Measurements from ENCODE around the gene MS4A12. TPM values are rescaled to one million over a fixed set of nuclear protein-coding genes. Genes with fewer than 3 reads are reported as not detected.
"Not testable (repeated sequence)": the region's sequence is repeated elsewhere in the genome, so short reads cannot be mapped to it uniquely, and the experiment has no call there.

MS4A12 gene
- total RNA-seq, result not detected

DNA sequence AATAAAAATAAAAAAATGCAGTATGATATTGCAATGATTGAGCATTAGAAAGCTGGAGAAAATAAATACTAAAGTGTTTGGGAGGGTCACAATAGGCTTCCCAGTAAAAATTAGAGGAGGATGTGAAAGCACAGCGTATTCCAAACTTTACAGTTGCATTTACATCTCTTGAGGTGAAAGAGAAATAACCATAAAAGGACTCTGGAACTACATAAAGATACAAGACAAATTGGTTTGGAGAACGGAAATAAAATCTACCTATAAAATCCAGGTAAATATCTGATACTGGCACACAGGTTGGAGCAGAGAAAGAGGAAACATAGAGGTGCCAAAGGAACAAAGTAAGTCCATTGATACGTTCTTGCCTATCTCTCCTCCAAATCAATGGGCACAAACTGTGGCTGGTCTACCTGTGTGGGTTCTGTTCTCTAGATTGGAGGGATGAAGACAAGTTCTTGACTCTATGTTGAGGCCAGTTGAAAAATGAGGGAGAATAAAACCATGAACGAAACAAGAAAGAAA, at the start of gene MS4A12:
TSS of gene MS4A12 (plus strand) at position 291 of the 522 bp plus-strand sequence. CDS start 4,541 bp downstream, outside the sequence.
- Mint-ChIP-seq H3K36me3 (ENCODE audit: low read depth) (no peaks in the 10 kb centered on the region), H3K9me3 (no peaks in the 10 kb centered on the region), H3K27ac (no peak within 1 kb of the TSS), H3K27me3 (peaks cover 34% of the 10 kb centered on the region), H3K4me3 (no peak within 1 kb of the TSS), H3K4me1 (no peaks in the 10 kb centered on the region)
- ChIA-PET POLR2A (no interaction called here), CTCF (no interaction called here)
- no peak for DNase-seq

DNA sequence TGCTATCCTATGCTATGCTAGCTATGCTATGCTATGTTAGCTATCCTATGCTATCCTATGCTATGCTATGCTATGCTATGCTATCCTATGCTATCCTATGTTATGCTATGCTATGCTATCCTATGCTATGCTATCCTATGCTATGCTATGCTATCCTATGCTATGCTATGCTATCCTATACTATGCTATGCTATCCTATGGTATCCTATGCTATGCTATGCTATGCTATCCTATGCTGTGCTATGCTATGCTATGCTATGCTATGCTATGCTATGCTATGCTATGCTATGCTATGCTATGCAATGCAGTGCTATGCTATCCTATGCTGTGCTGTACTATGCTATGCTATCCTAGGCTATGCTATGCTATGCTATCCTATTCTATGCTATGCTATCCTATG, 45.5 kb upstream of the MS4A12 start:
- CTCF ChIA-PET, result no interaction called here
- Mint-ChIP-seq H3K9me3 (no peaks in the 10 kb centered on the region), H3K27me3 (no peaks in the 10 kb centered on the region), H3K36me3 (ENCODE audit: low read depth) (no peaks in the 10 kb centered on the region), H3K4me1 (peaks cover 20% of the 10 kb centered on the region), H3K4me3 (no peak overlapping the region), H3K27ac (no peak overlapping the region)
- no peak for DNase-seq
- POLR2A ChIA-PET, result no interaction called here

DNA sequence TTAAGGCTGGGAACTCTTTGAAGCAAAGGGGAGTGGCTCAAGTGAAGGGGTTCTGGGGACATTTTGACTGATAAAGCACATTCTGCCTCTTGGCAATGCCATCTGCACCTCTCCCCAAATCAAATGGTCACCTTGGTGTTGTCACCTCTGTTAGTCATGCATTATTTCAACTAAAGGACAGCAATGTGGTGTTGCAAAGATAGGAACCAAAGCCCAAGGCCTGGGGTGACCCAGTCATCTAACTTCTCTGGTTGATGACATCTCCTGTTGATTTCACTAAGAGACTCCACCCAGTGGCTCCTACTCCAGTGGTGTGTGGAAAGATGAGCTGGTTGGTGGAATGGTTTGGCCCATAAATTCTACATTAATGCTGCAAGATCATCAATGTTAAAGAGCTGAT, 44.7 kb upstream of the MS4A12 start:
- Mint-ChIP-seq H3K36me3 (ENCODE audit: low read depth) (no peaks in the 10 kb centered on the region), H3K9me3 (no peaks in the 10 kb centered on the region), H3K4me3 (no peak overlapping the region), H3K27ac (no peak overlapping the region), H3K27me3 (no peaks in the 10 kb centered on the region), H3K4me1 (peaks cover 20% of the 10 kb centered on the region)
- ChIA-PET CTCF (interaction anchor here (1.0 kb wide), 1 partner anchor 11 kb away, joined by 4 read pairs; no protein-coding TSS in a partner anchor), POLR2A (no interaction called here)
- DNase-seq, result no peak

- POLR2A ChIA-PET; H3K4me3 Mint-ChIP-seq; H3K36me3 Mint-ChIP-seq (ENCODE audit: low read depth); H3K27ac Mint-ChIP-seq; DNase-seq; H3K9me3 Mint-ChIP-seq; H3K27me3 Mint-ChIP-seq; CTCF ChIA-PET: not testable (repeated sequence)
- H3K4me1 Mint-ChIP-seq, result peaks cover 14% of the 10 kb centered on the region
Measured at GRCh38 chr11:60451185-60451584, 41.4 kb upstream of the MS4A12 start.

GRCh38 chr11:60454212-60454611, 38.4 kb upstream of the MS4A12 start:
- no peak for DNase-seq
- H3K27ac Mint-ChIP-seq, result no peak overlapping the region
- H3K4me1 Mint-ChIP-seq, result no peaks in the 10 kb centered on the region
- H3K4me3 Mint-ChIP-seq, result no peak overlapping the region
- CTCF ChIA-PET, result no interaction called here
- H3K9me3 Mint-ChIP-seq, result no peaks in the 10 kb centered on the region
- no peaks in the 10 kb centered on the region for H3K36me3 Mint-ChIP-seq (ENCODE audit: low read depth)
- POLR2A ChIA-PET, result no interaction called here
- H3K27me3 Mint-ChIP-seq, result peaks cover 7% of the 10 kb centered on the region

DNA sequence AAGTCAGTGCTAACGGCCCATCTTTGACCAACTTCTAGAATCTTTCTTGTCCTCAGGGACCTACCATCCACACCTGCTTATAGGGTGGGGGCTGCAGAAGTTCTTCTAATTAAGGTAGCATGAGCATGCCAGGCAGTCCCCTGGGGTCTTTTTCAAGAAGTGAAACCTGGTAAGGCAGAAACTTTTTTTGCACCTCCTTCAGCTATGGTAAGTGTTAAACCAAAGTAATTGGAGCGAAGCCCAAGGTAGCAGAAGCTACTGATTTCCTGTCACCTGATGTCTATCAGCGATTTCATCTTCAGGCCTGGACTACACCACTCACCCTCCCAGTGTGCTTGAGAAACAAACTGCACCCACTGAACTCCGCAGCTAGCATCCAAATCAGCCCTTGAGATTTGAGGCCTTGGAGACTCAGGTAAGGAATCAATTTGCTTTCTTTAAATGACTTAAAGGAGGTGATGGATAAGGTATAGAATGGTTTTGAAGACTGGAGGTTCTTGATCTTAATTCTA, 37.0 kb upstream of the MS4A12 start, which contains the start of gene MS4A1:
TSS of gene MS4A1 (plus strand) at position 317 of the 512 bp plus-strand sequence. CDS start 6,528 bp downstream, outside the sequence.
- H3K9me3 Mint-ChIP-seq, result no peaks in the 10 kb centered on the region
- ChIA-PET POLR2A (interaction anchor here (0.6 kb wide), 1 partner anchor 527 kb away, joined by 3 read pairs; no protein-coding TSS in a partner anchor), CTCF (interaction anchor here (1.1 kb wide), 1 partner anchor 47 kb away, joined by 3 read pairs; no protein-coding TSS in a partner anchor)
- no peaks in the 10 kb centered on the region for H3K36me3 Mint-ChIP-seq (ENCODE audit: low read depth)
- peaks cover 7% of the 10 kb centered on the region for H3K27me3 Mint-ChIP-seq
- no peak within 1 kb of the TSS for H3K4me3 Mint-ChIP-seq
- H3K4me1 Mint-ChIP-seq, result no peaks in the 10 kb centered on the region
- DNase-seq, result no peak
- H3K27ac Mint-ChIP-seq, result no peak within 1 kb of the TSS

DNA sequence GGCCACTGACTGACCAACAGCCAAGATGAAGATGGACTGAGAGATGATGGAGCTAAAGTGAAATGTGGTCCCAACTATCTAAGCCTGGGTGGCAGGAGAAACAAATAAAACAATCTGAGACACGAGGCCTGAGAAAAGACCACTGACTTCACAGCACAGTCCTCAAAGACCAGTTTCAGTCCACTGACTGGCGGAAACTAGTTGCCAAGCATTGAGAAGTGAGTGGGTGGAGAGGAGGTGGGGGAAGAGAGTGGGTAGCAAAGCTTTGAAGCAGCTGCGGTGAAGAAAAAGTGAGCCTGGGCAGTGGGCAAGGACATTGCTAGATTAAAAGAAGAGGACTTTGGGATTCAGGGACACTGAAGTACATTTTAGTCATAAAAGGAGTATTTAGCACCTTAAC, 35.0 kb upstream of the MS4A12 start:
- POLR2A ChIA-PET, result no interaction called here
- no peak overlapping the region for H3K4me3 Mint-ChIP-seq
- H3K4me1 Mint-ChIP-seq, result no peaks in the 10 kb centered on the region

GRCh38 chr11:60459345-60459744, 33.2 kb upstream of the MS4A12 start:
- H3K27me3 Mint-ChIP-seq, result peaks cover 6% of the 10 kb centered on the region
- H3K36me3 Mint-ChIP-seq (ENCODE audit: low read depth), result no peaks in the 10 kb centered on the region
- DNase-seq, result no peak
- no peak overlapping the region for H3K27ac Mint-ChIP-seq
- ChIA-PET CTCF (interaction anchor here (1.4 kb wide), 1 partner anchor 11 kb away, joined by 4 read pairs; no protein-coding TSS in a partner anchor), POLR2A (no interaction called here)
- H3K9me3 Mint-ChIP-seq, result no peaks in the 10 kb centered on the region
- no peaks in the 10 kb centered on the region for H3K4me1 Mint-ChIP-seq
- H3K4me3 Mint-ChIP-seq, result no peak overlapping the region

More for the DNA sequence above, 35.0 kb upstream of the MS4A12 start:
- Mint-ChIP-seq H3K27me3 (peaks cover 7% of the 10 kb centered on the region), H3K9me3 (no peaks in the 10 kb centered on the region), H3K36me3 (ENCODE audit: low read depth) (no peaks in the 10 kb centered on the region), H3K27ac (no peak overlapping the region)
- DNase-seq, result no peak
- CTCF ChIA-PET, result no interaction called here

GRCh38 chr11:60468829-60469228, 23.7 kb upstream of the MS4A12 start:
- DNase-seq, result no peak
- H3K27ac Mint-ChIP-seq, result no peak overlapping the region
- ChIA-PET POLR2A (no interaction called here), CTCF (interaction anchor here (0.7 kb wide), 1 partner anchor 884 kb away, joined by 3 read pairs; no protein-coding TSS in a partner anchor)
- H3K9me3 Mint-ChIP-seq, result no peaks in the 10 kb centered on the region
- H3K4me3 Mint-ChIP-seq, result no peak overlapping the region
- H3K36me3 Mint-ChIP-seq (ENCODE audit: low read depth), result no peaks in the 10 kb centered on the region
- no peaks in the 10 kb centered on the region for H3K4me1 Mint-ChIP-seq
- H3K27me3 Mint-ChIP-seq, result peaks cover 28% of the 10 kb centered on the region

DNA sequence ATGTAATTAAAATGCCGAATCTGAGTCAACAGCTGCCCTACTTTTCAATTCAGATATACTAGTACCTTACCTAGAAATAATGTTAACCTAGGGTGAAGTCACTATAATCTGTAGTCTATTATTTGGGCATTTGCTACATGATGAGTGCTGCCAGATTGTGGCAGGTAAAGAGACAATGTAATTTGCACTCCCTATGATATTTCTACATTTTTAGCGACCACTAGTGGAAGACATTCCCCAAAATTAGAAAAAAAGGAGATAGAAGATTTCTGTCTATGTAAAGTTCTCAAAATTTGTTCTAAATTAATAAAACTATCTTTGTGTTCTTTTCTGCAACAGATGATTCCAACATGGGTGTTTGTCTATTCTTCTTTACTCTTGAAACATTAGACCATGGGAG, 22.9 kb upstream of the MS4A12 start:
- H3K36me3 Mint-ChIP-seq (ENCODE audit: low read depth), result no peaks in the 10 kb centered on the region
- ChIA-PET POLR2A (no interaction called here), CTCF (no interaction called here)
- peaks cover 28% of the 10 kb centered on the region for H3K27me3 Mint-ChIP-seq
- H3K27ac Mint-ChIP-seq, result no peak overlapping the region
- DNase-seq, result no peak
- H3K9me3 Mint-ChIP-seq, result no peaks in the 10 kb centered on the region
- no peaks in the 10 kb centered on the region for H3K4me1 Mint-ChIP-seq
- H3K4me3 Mint-ChIP-seq, result no peak overlapping the region

DNA sequence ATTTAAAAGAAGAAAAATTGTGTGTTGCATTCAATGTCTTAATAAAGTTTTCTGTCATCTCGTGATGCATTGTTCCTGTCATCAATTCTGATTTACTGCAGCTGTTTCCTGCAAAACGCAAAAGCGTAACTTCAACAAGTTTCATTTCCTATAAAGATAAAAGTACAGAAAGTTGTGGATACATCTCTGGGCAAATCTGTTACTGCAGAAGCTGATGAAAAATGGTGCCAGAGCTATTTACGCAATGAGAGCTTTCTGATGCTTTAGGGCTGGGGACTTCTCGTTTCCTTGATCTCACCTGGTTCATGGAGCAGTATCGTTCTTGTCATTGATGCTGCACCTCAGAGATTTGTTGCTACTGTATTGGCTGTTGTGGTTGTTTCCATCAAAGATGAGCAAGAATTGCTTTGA, 15.5 kb upstream of the MS4A12 start:
- Mint-ChIP-seq H3K4me1 (no peaks in the 10 kb centered on the region), H3K9me3 (no peaks in the 10 kb centered on the region), H3K27me3 (peaks cover 40% of the 10 kb centered on the region), H3K4me3 (no peak overlapping the region), H3K27ac (no peak overlapping the region), H3K36me3 (ENCODE audit: low read depth) (no peaks in the 10 kb centered on the region)
- no peak for DNase-seq
- ChIA-PET POLR2A (no interaction called here), CTCF (interaction anchor here (0.7 to 0.8 kb wide), 2 partner anchors 30 to 61 kb away, joined by 3 read pairs; no protein-coding TSS in a partner anchor)

- Mint-ChIP-seq H3K9me3 (no peaks in the 10 kb centered on the region), H3K27ac (no peak overlapping the region), H3K36me3 (ENCODE audit: low read depth) (no peaks in the 10 kb centered on the region), H3K4me1 (peaks cover 7% of the 10 kb centered on the region), H3K27me3 (peaks cover 28% of the 10 kb centered on the region), H3K4me3 (no peak overlapping the region)
- CTCF ChIA-PET, result no interaction called here
- POLR2A ChIA-PET, result no interaction called here
- DNase-seq, result no peak
Measured at GRCh38 chr11:60482361-60482760, 10.2 kb upstream of the MS4A12 start.

DNA sequence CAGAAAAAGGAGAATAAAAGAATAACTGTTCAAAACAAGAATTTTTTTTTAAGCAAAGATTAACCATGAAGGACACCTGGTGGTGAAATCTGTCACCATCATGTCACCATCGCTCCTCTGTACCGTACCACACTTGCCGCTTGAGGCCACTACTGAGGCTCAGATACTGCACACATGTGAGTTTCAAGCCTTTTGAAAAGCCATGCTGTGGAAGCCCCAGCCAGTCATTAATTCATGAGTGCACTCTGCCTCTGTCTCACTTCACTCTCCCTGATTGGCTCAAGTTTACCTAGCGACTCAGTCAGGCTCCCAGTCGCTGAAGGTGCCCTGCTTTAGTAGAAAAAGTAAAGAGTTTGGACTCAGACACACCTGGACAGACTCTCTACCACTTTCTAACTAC, 6.6 kb upstream of the MS4A12 start:
- POLR2A ChIA-PET, result no interaction called here

DNA sequence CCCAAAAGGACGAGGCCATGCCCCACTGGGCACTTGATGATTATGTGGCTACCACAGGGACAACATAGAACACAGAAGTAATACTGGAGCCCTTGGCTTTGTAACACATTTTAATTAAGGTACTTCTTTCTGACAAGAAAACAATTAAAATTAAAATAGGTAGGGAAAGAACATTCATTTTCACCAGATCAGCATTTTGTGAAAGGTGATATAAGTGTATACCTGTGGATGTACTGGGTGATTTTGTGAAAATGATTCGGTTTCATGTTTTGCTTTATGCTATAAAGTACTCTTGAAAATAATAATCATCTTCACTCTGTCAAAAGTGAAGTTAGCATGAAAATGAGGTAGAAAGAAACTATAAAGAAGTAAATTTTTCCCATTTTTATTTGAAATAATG, 876 bp downstream of the MS4A12 start:
- Mint-ChIP-seq H3K9me3 (no peaks in the 10 kb centered on the region), H3K4me3 (no peak overlapping the region), H3K27ac (no peak overlapping the region), H3K36me3 (ENCODE audit: low read depth) (no peaks in the 10 kb centered on the region), H3K4me1 (no peaks in the 10 kb centered on the region), H3K27me3 (peaks cover 38% of the 10 kb centered on the region)
- ChIA-PET CTCF (no interaction called here), POLR2A (no interaction called here)
- no peak for DNase-seq

More for the DNA sequence above, 6.6 kb upstream of the MS4A12 start:
- Mint-ChIP-seq H3K27me3 (peaks cover 11% of the 10 kb centered on the region), H3K4me3 (no peak overlapping the region), H3K36me3 (ENCODE audit: low read depth) (no peaks in the 10 kb centered on the region), H3K4me1 (peaks cover 7% of the 10 kb centered on the region), H3K9me3 (no peaks in the 10 kb centered on the region), H3K27ac (no peak overlapping the region)
- CTCF ChIA-PET, result interaction anchor here (0.6 to 1.1 kb wide), 2 partner anchors 123 to 152 kb away, joined by 3 read pairs; no protein-coding TSS in a partner anchor
- DNase-seq, result peak; percentile 26
